ENCODE data around the gene OR9G1.
"Not testable (repeated sequence)": the region's sequence is repeated elsewhere in the genome, so short reads cannot be mapped to it uniquely, and the experiment has no call there.

Gene OR9G1, protein sequence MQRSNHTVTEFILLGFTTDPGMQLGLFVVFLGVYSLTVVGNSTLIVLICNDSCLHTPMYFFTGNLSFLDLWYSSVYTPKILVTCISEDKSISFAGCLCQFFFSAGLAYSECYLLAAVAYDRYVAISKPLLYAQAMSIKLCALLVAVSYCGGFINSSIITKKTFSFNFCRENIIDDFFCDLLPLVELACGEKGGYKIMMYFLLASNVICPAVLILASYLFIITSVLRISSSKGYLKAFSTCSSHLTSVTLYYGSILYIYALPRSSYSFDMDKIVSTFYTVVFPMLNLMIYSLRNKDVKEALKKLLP

DNA sequence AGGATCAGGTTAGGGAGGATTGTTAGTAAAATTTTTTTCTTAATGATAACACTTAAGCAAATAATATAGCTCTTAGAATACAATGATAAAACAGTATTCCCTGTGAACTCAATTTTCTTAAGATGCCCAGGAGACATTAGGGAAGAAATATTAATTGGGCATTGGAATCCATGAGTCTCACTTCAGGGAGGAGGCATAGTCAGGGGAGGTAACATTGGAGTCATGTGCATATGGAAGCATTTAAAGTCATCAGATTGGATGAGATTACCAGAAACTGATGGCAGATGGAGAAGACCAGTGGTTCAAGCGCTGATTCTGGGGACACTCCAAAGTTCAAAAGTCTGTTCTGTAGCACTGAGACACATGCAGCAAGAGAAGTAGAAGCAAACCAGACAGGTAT, at the start of gene OR9G1:
Gene OR9G1, plus strand, starts transcription at position 301 of the 400 bp plus-strand sequence. CDS start 1,293 bp downstream, outside the sequence.
- DNase-seq, result no peak

DNA sequence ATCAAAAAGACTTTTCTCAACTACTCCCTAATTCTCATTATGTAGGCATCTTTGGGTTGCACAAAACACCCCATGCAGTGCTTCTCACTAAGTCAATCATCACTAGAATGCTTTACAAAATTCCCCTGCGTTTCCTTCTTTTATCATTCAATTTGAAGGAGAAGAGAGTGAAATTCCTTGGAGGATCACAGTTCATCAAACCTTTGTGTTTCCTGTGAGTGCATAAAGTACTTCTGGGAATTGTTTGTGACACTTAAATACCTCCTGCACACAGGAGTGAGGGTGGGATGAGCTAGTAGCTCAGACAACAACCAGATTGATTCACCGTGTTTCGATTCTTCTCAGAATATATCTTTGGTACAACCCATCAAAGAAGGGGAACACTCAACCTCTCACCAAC, 39.1 kb upstream of the OR9G1 start:
- no peak for DNase-seq

DNA sequence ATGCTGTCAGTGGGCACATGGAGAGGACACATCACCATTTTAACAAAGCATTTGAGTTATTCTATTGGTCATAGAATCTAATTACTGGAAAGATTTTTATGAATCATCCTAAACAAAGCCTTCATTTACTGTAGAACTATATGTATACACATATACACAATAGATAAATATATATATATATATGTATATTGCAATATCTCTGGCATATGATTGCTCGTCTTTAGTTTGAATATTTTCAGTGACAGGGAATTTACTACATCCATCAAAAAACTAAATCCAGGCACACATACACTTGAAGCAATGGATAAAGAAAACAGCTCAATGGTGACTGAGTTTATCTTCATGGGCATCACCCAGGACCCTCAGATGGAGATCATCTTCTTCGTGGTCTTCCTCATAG, 35.5 kb upstream of the OR9G1 start, which contains the start of gene OR5AR1:
Gene OR5AR1, plus strand, starts transcription at position 301 of the 400 bp plus-strand sequence. Its CDS starts 0 bp downstream, at position 301.
- DNase-seq, result no peak

DNA sequence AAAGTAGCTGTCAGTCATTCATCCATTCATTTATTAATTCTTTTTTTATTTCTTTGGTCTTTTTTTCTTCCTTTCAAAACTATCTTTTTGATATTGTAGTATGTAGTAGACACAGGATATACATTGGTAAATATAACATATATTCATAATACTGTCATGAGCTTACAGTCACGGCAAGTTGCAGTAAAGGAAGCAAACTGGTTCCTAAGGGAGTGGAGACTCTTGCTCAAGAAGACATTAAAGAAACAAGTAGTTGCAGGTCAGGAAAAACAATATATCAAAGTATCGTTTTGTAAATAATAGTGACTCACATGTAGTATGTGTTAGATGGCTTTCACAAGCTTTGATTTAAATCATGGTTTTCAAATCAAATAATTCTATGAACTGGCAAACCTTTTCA, 27.9 kb upstream of the OR9G1 start:
- no peak for DNase-seq

DNA sequence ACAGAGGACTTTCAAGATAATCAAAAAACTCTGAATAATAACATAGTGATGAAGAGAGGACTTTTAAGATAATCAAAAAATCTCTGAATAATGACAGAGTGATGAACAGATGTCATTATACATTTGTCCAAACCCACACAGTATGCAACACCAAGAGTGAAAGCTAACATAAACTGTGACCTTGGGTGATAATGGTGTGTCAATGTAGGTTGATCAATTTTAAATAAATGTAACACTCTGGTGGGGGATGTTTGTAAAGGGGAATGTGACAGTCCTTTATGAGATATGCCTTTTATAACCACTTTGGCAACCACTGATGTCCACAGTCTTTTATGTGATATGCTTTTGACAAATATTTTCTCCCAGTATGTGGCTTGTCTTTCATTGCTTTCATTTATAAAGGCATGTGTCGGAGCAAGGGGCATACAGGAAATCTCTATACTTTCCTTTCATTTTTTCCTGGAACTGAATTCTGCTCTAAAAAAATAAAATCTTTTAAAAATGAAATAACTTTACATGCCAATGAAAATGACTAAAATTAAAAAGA, 10.3 kb upstream of the OR9G1 start:
- DNase-seq, result no peak

DNA sequence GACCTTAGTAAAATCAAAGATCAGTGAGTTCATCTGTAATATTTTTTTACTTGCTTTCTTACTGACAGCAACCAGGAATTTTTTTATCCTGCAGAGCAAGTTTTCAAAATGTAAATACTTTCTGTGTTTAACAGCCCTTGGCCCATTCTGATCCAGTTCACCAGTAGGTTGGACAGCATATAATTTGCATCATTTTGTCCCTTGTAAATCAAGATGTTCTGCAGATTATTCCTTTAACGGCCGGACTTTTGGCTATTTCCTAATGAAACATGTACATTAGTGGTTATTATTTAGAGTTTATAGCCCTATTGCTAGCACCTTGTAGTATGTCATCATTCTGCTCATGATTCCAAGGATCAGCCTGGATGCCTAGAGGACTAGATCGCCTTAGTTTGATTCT, 7.7 kb upstream of the OR9G1 start:
- not testable (repeated sequence) for DNase-seq

DNA sequence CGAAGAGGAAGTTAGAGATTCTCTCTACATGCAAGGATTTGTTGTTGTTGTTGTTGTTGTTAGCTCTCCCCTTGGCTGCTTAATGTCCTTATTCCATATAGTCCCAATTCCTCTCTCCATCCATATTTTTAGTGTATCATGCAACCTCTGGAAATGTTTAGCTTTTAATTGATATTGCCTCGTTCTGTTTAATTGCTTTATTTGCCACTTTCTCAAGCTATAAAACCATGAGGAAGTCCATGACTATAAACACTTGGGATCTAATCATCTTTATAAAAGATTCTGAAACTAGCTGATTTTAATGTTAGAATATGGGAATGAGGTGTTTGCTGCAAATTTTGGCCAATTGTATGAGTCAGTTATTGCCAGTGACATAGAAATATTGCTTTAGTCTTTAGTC, 5.5 kb upstream of the OR9G1 start:
- DNase-seq, result no peak

DNA sequence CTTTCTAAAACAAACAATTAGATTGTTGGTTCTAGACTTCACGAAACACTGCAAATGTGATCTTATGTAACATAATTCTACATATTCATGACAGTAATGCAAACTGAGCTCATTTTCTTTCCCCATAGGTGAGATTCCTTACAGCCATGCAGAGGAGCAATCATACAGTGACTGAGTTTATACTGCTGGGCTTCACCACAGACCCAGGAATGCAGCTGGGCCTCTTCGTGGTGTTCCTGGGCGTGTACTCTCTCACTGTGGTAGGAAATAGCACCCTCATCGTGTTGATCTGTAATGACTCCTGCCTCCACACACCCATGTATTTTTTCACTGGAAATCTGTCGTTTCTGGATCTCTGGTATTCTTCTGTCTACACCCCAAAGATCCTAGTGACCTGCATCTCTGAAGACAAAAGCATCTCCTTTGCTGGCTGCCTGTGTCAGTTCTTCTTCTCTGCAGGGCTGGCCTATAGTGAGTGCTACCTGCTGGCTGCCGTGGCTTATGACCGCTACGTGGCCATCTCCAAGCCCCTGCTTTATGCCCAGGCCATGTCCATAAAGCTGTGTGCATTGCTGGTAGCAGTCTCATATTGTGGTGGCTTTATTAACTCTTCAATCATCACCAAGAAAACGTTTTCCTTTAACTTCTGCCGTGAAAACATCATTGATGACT, 1.5 kb downstream of the OR9G1 start:
- DNase-seq, result no peak

DNA sequence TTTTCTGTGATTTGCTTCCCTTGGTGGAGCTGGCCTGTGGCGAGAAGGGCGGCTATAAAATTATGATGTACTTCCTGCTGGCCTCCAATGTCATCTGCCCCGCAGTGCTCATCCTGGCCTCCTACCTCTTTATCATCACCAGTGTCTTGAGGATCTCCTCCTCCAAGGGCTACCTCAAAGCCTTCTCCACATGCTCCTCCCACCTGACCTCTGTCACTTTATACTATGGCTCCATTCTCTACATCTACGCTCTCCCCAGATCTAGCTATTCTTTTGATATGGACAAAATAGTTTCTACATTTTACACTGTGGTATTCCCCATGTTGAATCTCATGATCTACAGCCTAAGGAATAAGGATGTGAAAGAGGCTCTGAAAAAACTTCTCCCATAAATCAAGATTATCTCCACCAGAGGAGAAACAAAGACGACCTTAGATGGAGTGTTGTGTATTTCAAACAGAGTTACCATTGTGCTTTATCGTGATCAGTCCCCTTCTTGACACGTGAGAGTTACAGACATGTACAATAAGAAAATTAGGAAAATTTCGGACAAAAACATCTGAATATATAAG, 2.1 kb downstream of the OR9G1 start:
- DNase-seq, result no peak

DNA sequence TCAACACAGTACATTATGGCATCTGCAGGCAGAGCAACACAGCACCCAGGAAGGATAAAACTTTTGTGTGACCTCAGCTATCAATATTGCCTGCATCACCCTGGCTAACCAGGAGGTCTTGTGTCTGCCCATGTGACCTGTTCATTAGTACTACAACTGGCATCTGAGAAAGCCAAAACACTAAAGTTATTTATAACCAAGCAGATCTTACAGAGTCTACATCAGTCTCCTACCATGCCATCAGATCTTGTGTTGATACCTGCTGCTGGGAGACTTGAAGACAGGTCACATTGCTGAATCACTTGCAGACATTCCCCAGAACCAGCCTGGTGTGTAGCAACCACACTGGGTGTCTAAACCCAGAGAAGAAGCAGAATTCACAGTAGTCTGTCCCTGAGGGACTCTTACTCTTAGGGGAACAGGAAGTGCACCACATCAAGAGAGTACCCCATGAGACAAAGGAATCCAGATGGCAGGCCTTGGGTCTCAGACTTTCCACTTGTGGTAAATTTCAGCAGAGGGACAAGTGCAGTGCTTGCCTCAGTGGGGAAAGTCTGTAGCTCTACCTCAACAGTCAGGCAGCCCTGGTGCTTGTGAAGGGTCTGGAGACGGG, 7.0 kb downstream of the OR9G1 start:
- no peak for DNase-seq

DNA sequence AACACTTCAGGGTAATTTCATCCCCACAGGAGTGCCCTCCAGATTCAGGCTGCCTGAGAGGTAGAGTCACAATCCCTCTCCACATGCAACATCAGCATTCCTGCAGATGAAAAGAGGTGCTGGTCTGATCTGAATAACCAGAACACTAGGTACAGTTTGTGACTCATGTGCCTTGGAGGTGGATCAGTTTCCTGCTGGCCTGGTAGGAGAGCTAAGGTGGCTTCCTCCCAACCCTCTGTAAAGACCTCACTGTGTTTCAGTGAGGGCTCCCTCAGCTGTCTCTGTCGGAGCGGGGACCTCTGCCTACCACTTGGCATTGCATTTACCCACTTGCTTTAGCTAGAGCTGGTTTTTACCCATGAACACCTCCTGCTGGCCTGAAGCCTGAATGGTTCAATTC, 7.6 kb downstream of the OR9G1 start:
- no peak for DNase-seq

DNA sequence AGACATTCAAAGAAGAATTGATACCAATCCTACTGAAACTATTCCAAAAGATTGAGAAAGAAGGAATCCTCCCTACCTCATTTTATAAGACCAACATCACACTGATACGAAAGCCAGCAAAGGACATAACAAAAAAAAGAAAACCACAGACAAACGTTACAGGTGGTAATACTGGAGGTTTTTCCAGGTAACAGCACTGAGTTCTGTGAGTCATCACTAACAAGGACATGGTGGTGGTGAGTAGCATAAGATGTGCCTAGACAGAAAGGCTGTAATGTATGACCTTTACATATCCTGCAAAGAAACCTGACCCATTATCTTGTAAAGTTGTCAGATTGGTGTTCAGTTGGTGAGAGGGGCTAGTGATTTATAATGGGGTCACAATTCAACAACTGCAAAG, 15.3 kb downstream of the OR9G1 start:
- no peak for DNase-seq

DNA sequence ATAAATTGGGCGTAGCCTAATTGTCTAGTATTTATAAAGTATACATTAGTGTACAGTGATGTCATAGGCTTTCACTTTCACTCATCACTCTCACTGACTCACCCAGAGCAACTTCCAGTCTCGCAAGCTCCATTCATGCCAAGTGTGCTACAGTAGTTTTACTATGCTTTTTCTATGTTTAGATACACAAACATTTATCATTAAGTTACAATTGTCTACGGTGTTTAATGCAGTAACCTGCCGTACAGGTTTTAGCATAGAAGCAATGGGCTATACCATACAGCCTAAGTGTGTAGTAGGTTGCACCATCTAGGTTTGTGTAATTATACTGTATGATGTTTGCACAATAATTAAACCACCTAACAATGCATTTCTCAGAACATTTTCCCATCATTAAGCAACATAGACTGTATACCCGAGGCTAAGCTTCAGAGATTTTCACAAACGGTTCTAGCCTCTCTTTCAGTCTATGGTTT, 17.5 kb downstream of the OR9G1 start:
- DNase-seq, result no peak

DNA sequence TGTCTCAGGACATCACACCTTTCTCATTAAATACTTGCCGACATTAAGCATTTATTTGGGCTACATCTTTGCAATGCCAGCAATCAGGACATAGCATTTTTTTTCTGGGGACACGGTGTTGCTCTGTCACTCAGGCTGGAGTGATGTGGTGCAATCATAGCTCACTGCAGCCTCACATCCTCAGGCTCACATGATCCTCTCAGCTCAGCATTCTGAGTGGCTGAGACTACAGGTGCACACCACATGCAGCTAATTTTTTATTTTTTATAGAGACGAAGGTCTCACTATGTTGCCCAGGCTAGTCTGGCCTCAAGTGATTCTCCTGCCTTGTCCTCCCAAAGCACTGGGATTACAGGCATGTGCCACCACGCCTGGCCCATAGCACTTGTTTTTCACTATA, 21.6 kb downstream of the OR9G1 start:
- no peak for DNase-seq

DNA sequence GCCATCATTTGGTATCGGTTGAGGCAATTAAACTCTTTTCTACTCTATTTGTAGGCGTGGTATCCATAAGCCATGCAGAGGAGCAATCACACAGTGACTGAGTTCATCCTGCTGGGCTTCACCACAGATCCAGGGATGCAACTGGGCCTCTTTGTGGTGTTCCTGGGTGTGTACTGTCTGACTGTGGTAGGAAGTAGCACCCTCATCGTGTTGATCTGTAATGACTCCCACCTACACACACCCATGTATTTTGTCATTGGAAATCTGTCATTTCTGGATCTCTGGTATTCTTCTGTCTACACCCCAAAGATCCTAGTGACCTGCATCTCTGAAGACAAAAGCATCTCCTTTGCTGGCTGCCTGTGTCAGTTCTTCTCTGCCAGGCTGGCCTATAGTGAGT, 41.2 kb downstream of the OR9G1 start:
- no peak for DNase-seq

DNA sequence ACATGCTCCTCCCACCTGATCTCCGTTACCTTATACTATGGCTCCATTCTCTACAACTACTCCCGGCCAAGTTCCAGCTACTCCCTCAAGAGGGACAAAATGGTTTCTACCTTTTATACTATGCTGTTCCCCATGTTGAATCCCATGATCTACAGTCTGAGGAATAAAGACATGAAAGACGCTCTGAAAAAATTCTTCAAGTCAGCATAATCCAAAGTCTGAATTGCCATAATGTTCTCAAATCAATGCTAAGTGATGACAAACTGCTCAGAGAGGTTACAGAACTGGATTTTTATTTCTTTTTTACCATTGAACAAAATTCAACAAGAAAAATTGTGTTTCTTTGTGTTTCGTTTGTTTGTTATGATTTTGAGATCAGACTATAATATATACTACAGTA, 42.0 kb downstream of the OR9G1 start:
- DNase-seq, result no peak

DNA sequence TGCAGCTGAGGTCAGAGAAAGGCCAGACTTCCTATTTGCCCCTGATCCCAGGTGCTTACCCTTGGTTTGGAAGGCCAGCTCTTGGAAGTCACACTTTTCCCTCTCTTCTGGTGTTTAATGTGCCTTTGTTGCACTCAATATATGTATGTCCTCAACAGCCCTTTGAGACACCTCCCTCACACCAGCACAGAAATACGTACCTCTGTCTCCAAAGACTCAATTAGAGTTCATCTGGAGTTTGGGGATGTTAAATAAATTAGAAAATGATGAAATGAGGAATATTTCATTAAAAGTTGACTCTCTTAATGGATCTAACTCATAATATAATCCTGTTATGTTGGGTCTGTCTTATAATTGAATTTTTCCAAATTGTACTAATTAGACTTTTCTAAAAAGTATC, 49.7 kb downstream of the OR9G1 start, which contains the start of gene OR9G4:
Gene OR9G4, minus strand, starts transcription at position 101 of the 400 bp plus-strand sequence. CDS start 4,931 bp downstream, outside the sequence.
- DNase-seq, result no peak

DNA sequence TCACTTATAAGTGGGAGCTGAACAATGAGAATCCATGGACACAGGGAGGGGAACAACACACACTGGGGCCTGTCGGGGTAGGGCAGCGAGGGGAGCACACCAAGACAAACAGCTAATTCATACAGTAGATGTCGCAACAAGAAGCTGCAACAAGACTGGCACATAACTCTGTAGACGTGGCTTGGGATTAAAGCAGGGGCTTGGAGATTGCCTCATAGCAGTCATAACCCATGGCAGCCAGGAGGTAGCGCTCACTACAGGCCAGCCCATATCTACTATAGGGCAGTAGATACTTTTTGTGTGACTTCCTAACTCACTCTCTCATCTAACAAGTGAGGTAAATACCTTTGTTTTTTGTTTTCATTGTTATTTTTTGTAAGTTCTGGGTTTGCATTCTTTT, 51.3 kb downstream of the OR9G1 start:
- DNase-seq, result no peak

DNA sequence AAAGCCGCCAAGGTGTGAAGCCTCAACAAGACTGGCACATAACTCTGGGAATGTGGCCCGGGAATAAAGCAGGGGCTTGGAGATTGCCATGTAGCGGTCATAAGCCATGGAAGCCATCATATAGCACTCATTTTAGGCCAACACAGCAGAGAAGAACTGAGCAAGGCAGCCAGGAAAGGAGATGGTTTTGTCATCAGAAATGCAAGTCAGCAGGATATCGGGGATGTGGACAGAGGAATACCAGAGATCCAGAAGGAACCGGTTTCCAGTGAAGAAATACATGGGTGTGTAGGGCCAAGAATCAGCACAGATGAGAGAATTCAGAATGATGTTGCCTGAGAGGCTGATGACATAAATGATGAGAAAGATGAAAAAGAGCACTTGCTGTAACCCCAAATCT, 52.6 kb downstream of the OR9G1 start:
- DNase-seq, result no peak
